Hepatocyte (in vitro differentiated cells): ENCODE results near the gene RIPPLY3. TPM values are rescaled to one million over a fixed set of nuclear protein-coding genes. Genes with fewer than 3 reads are reported as not detected.

Experiments used
- DNase-seq: peaks from one replicate; pipeline ENCODE4 v3.0.0-alpha.2; 2016; ENCODE audit warnings: low spot score
- H2AFZ ChIP-seq: fragments of 200-600 bp; sonication (generic); 2 replicates; pipeline ENCODE4 v1.6.0; 2016; ENCODE audit warnings: antibody characterized with exemption, mild to moderate bottlenecking
- H3K27ac ChIP-seq: fragments of 200-600 bp; sonication (generic); 2 replicates; pipeline ENCODE4 v1.5.1; 2016; ENCODE audit warnings: mild to moderate bottlenecking
- H3K27me3 ChIP-seq: fragments of 200-600 bp; sonication (generic); 2 replicates; pipeline ENCODE4 v1.6.1; 2016
- H3K36me3 ChIP-seq: fragments of 200-600 bp; sonication (generic); replicated peaks from 2 replicates; pipeline ENCODE4 v1.5.1; 2016; ENCODE audit warnings: low read depth; ENCODE audit not compliant: insufficient read depth
- H3K4me1 ChIP-seq: fragments of 200-600 bp; sonication (generic); 2 replicates; pipeline ENCODE4 v1.5.1; 2016; ENCODE audit warnings: mild to moderate bottlenecking, moderate library complexity; ENCODE audit not compliant: insufficient read depth
- H3K4me2 ChIP-seq: fragments of 200-600 bp; sonication (generic); 2 replicates; pipeline ENCODE4 v1.6.0; 2016
- H3K4me3 ChIP-seq: fragments of 200-600 bp; sonication (generic); 2 replicates; pipeline ENCODE4 v1.5.1; 2016; ENCODE audit warnings: mild to moderate bottlenecking
- H3K79me2 ChIP-seq: fragments of 200-600 bp; sonication (generic); 2 replicates; pipeline ENCODE4 v1.6.0; 2017; ENCODE audit warnings: mild to moderate bottlenecking
- H3K9me2 ChIP-seq: fragments of 200-600 bp; sonication (generic); replicated peaks from 2 replicates; pipeline ENCODE4 v1.6.0; 2017; ENCODE audit warnings: mild to moderate bottlenecking; ENCODE audit not compliant: insufficient read depth
- H3K9me3 ChIP-seq: fragments of 200-600 bp; sonication (generic); 2 replicates; pipeline ENCODE4 v1.5.1; 2016; ENCODE audit warnings: low read depth, mild to moderate bottlenecking
- H4K20me1 ChIP-seq: fragments of 200-600 bp; sonication (generic); 2 replicates; pipeline ENCODE4 v1.6.0; 2016; ENCODE audit warnings: mild to moderate bottlenecking; ENCODE audit not compliant: insufficient read depth, poor library complexity, severe bottlenecking
- CTCF ChIP-seq: fragments of 200-600 bp; sonication (generic); IDR thresholded peaks from 2 replicates; pipeline ENCODE4 v1.5.1; 2016; ENCODE audit warnings: antibody characterized with exemption, mild to moderate bottlenecking; ENCODE audit not compliant: poor library complexity
- EZH2 ChIP-seq: fragments of 200-600 bp; sonication (generic); IDR thresholded peaks from 2 replicates; pipeline ENCODE4 v1.6.1; 2016; ENCODE audit warnings: antibody characterized with exemption, mild to moderate bottlenecking, borderline replicate concordance
- EZH2phosphoT487 ChIP-seq: fragments of 200-600 bp; sonication (generic); IDR thresholded peaks from one replicate; pipeline ENCODE4 v1.6.1; 2018; ENCODE audit warnings: antibody characterized with exemption, mild to moderate bottlenecking, low read depth, moderate library complexity; ENCODE audit not compliant: unreplicated experiment, severe bottlenecking
- WGBS: methylation state at CpG from one replicate; pipeline ENCODE4 v1.1.6; 2016; ENCODE audit warnings: low lambda C conversion rate; ENCODE audit errors: missing lambda C conversion rate; 5-methylcytosine and 5-hydroxymethylcytosine counted together
- polyA plus RNA-seq: library from polyadenylated mRNA; unstranded; fragments of >200 nt; fragmentation: Nextera tagmentation; extraction: Ambion mirVana; gene quantifications from 2 replicates; pipeline ENCODE4 v1.2.1, GENCODE V29; 2016
- total RNA-seq: library from RNA; depleted of rRNA; stranded (reverse); fragments of >200 nt; gene quantifications from 2 replicates; pipeline ENCODE4 v1.2.3, GENCODE V29; 2014

RIPPLY3 gene
- total and polyA plus RNA-seq, 2 experiments from 2014 or later: 0.17 to 1.0 TPM

DNA sequence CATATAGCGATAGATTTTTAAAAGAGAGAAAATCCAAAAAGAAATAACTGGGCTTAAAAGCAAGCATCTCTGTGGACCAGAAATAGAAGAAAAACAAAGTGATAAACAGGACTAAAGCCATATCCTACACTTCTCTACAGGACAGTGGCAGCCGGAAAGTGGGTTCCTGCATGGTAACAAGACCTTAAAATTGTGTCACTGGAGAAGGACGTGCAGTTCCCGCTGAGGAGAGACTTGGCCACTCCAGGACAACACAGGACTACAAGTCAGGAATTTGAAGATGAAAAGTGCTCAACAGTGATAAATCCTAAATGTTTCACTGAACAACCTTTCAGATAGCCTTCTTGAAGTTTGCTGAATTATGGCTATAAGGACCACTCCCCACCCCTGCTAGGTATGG is 38.1 kb upstream of the RIPPLY3 start:
- no peak for TF ChIP-seq EZH2phosphoT487
- no peak for TF ChIP-seq CTCF
- no peak for TF ChIP-seq EZH2
- no peak for DNase-seq

DNA sequence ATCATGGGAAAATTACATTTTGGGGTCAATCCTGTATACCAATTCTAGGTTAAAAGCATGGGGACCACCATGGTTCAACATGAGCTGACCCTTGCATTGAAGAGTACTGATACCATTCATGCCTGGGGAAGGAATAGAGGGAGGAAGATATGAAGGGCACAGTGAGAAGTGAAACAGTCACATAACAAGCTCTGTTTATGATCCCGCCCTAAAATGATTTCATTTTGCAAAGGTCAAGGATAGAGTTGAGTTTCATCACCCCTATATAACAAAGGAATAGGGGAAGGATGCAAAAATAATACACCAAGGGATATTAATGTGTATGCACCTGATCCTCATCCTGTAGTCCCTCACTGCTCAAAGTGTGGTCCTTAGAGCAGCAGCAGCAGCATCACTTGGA is 37.5 kb upstream of the RIPPLY3 start:
- Histone ChIP-seq H3K9me2 (no peaks in the 10 kb centered on the region), H3K9me3 (no peaks in the 10 kb centered on the region), H3K79me2 (peaks cover 5% of the 10 kb centered on the region), H3K4me1 (peaks cover 7% of the 10 kb centered on the region), H4K20me1 (no peaks in the 10 kb centered on the region), H3K27me3 (no peaks in the 10 kb centered on the region), H2AFZ (no peak overlapping the region), H3K27ac (no peak overlapping the region), H3K36me3 (no peaks in the 10 kb centered on the region), H3K4me2 (no peak overlapping the region), H3K4me3 (no peak overlapping the region)
- DNase-seq: no peak
- no peak for TF ChIP-seq EZH2
- no peak for TF ChIP-seq EZH2phosphoT487
- no peak for TF ChIP-seq CTCF
- WGBS: 100% methylated on average over 1 of the region's 1 CpG

More for the DNA sequence above, 38.1 kb upstream of the RIPPLY3 start:
- Histone ChIP-seq H3K9me3 (no peaks in the 10 kb centered on the region), H3K9me2 (no peaks in the 10 kb centered on the region), H3K79me2 (peaks cover 5% of the 10 kb centered on the region), H4K20me1 (no peaks in the 10 kb centered on the region), H3K27me3 (no peaks in the 10 kb centered on the region), H3K4me2 (no peak overlapping the region), H3K4me1 (peaks cover 7% of the 10 kb centered on the region), H3K27ac (no peak overlapping the region), H2AFZ (no peak overlapping the region), H3K4me3 (no peak overlapping the region), H3K36me3 (no peaks in the 10 kb centered on the region)
- 81% methylated on average over 4 of the region's 4 CpGs for WGBS

GRCh38 chr21:36973986-36974850 is 32.3 kb upstream of the RIPPLY3 start:
- 89% methylated on average over 14 of the region's 14 CpGs for WGBS
- H3K4me2 ChIP-seq: no peak overlapping the region

More at GRCh38 chr21:36973986-36974850, 32.3 kb upstream of the RIPPLY3 start:
- Histone ChIP-seq H3K36me3 (no peaks in the 10 kb centered on the region), H3K4me3 (no peak overlapping the region), H2AFZ (no peak overlapping the region), H3K79me2 (no peaks in the 10 kb centered on the region), H4K20me1 (no peaks in the 10 kb centered on the region), H3K27ac (no peak overlapping the region), H3K9me3 (no peaks in the 10 kb centered on the region), H3K4me1 (no peaks in the 10 kb centered on the region), H3K9me2 (no peaks in the 10 kb centered on the region), H3K27me3 (no peaks in the 10 kb centered on the region)
- TF ChIP-seq CTCF: no peak
- TF ChIP-seq EZH2: no peak
- TF ChIP-seq EZH2phosphoT487: no peak
- no peak for DNase-seq
